BJ (cell line): ENCODE data around the gene CYB5RL. TPM values are rescaled to one million over a fixed set of nuclear protein-coding genes. Genes with fewer than 3 reads are reported as not detected.
A peak's percentile ranks its signal among the peaks of the same experiment; 100 is the strongest.

Experiments
- CTCF ChIA-PET: fragments of 350-600 bp; formaldehyde crosslinking; extraction: SDS; loops from one replicate; lab custom pipeline; 2021; ENCODE audit warnings: antibody characterized with exemption, inconsistent platforms; lab: Yijun Ruan, JAX
- POLR2A ChIA-PET: fragments of 300-600 bp; sonication (Branson Sonifier 250); formaldehyde crosslinking; extraction: SDS; loops from one replicate; lab custom pipeline; 2021; ENCODE audit warnings: antibody characterized with exemption; lab: Charles Lee
- DNase-seq: peaks from one replicate; pipeline ENCODE4 v3.0.0-alpha.2; 2011; ENCODE audit warnings: low read depth
- H3K27me3 ChIP-seq: 2 replicates; pipeline ENCODE4 v1.6.0; 2011; ENCODE audit warnings: low read length; ENCODE audit not compliant: control insufficient read depth, insufficient read depth
- H3K36me3 ChIP-seq: 2 replicates; pipeline ENCODE4 v1.5.1; 2011; ENCODE audit warnings: low read length; ENCODE audit not compliant: control insufficient read depth, insufficient read depth
- H3K4me3 ChIP-seq: 2 replicates; pipeline ENCODE4 v1.5.1; 2011; ENCODE audit warnings: low read depth, mild to moderate bottlenecking, control low read depth, low read length
- polyA plus RNA-seq: library from polyadenylated mRNA; depleted of rRNA; stranded (reverse); fragments of >200 nt; gene quantifications from 2 replicates; pipeline ENCODE4 v1.2.3, GENCODE V29; 2011
- TF ChIP-seq, protein P1 (sequence below): IDR thresholded peaks from 2 replicates; pipeline ENCODE4 v1.5.1; 2011; ENCODE audit warnings: low read depth, mild to moderate bottlenecking, control low read depth, inconsistent platforms, low read length, moderate library complexity; ENCODE audit not compliant: insufficient read depth

CYB5RL gene
- polyA plus RNA-seq, 1 experiment: 4.0 TPM

DNA sequence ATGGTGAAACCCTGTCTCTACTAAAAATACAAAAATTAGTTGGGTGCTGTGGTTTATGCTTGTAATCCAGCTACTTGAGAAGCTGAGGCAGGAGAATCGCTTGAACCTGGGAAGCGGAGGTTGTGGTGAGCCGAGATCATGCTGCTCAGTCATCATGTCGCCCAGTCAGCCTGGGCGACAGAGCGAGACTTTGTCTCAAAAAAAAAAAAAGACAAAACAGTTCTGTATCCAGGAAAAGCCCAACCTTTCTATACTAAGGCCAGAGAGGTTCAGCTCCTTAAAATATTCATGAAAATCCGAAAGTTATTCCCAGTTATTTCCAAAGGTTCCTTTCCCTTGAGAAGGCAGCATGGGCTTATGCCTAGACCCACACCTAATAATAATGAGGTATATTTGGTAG, 4.4 kb upstream of the CYB5RL start:
- ChIA-PET CTCF (no interaction called here), POLR2A (no interaction called here)
- Histone ChIP-seq H3K27me3 (no peaks in the 10 kb centered on the region), H3K36me3 (peaks cover 10% of the 10 kb centered on the region), H3K4me3 (no peak overlapping the region)
- DNase-seq: no peak
- TF ChIP-seq, protein P1, sequence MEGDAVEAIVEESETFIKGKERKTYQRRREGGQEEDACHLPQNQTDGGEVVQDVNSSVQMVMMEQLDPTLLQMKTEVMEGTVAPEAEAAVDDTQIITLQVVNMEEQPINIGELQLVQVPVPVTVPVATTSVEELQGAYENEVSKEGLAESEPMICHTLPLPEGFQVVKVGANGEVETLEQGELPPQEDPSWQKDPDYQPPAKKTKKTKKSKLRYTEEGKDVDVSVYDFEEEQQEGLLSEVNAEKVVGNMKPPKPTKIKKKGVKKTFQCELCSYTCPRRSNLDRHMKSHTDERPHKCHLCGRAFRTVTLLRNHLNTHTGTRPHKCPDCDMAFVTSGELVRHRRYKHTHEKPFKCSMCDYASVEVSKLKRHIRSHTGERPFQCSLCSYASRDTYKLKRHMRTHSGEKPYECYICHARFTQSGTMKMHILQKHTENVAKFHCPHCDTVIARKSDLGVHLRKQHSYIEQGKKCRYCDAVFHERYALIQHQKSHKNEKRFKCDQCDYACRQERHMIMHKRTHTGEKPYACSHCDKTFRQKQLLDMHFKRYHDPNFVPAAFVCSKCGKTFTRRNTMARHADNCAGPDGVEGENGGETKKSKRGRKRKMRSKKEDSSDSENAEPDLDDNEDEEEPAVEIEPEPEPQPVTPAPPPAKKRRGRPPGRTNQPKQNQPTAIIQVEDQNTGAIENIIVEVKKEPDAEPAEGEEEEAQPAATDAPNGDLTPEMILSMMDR: no peak

DNA sequence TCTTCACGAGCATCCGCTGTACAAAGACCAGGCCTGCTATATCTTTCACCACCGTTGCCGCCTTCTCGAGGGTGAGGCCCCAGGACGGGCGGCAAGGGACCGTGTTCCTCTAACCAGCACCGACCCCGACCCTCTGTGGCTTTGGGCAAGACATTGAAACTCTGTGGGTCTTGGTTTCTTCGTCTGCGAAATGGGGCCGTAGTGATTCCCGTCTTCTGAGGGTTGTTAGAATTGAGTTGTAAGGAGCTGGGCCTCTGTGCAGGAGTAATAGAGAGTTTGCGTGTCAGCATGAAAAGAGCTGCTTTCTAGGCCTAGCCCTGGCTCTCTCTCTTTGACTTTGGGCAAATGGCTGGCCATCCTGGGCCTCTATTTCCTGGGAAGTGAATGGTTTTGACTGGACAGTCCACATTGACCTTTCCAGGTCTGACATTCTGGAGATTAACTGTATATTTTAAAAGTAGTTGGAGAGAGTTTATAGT, 728 bp upstream of the CYB5RL start:
- no peaks in the 10 kb centered on the region for H3K27me3 ChIP-seq
- peaks cover 1% of the 10 kb centered on the region for H3K36me3 ChIP-seq
- peak overlapping the region; percentile 80 for H3K4me3 ChIP-seq
- DNase-seq: no peak
- TF ChIP-seq, protein P1: no peak
- ChIA-PET POLR2A (interaction anchor here (0.5 kb wide), 1 partner anchor 29 kb away, joined by 3 read pairs; no protein-coding TSS in a partner anchor), CTCF (interaction anchor here (0.6 to 1.0 kb wide), 3 partner anchors 46 to 322 kb away, joined by 3 read pairs; no protein-coding TSS in a partner anchor)

DNA sequence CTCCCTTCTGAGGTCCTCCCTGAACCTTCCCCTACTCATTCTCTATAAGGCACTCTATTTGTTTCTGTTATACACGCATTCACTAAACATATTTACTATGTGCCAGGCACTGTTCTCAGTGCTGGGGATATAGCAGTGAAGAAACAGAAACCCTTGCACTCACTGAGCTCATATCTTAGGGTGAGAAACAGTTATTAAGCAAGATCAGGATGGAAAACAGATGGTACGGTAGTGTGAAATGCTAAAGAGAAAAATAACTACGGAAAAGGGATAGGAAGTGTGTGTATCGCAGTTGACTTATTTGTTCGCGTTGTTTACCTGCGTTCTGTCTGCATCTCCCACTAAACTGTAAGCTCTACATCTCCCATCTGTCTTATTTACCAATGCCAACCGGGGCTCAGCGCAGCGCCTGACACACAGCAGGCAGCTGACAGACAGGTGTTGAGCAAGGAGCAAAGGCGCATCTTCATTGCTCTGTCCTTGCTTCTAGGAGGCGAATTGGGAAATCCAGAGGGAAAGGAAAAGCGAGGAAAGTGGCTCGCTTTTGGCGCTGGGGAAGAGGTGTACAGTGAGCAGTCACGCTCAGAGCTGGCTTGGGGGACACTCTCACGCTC, 572 bp downstream of the CYB5RL start:
- CTCF ChIA-PET: interaction anchor here (1.0 to 1.4 kb wide), 4 partner anchors 9 to 77 kb away, joined by 3 to 5 read pairs (median 3); no protein-coding TSS in a partner anchor
- TF ChIP-seq, protein P1: no peak
- no peaks in the 10 kb centered on the region; the same call in 1 of the 2 replicates for H3K36me3 ChIP-seq
- no peak for DNase-seq
- POLR2A ChIA-PET: interaction anchor here (0.6 kb wide), 1 partner anchor 21 kb away, joined by 3 read pairs; no protein-coding TSS in a partner anchor
- H3K4me3 ChIP-seq: peak overlapping the region; percentile 80
- no peaks in the 10 kb centered on the region for H3K27me3 ChIP-seq

DNA sequence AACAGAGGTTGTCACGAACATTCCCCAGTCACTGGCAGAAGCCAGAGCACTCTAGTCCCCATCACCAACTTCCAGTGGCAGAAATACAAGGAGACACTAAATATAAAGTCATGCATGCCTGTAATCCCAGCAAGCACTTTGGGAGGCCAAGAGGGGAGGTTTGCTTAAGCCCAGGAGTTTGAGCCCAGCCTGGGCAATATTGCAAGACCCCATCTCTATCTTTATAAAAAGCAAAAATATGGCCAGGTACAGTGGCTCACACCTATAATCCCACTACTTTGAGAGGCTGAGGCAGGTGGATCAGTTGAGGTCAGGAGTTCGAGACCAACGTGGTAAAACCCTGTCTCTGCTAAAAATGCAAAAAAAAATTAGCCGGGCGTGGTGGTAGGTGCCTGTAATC, 6.4 kb downstream of the CYB5RL start:
- H3K4me3 ChIP-seq: no peak overlapping the region
- no peaks in the 10 kb centered on the region for H3K27me3 ChIP-seq
- CTCF ChIA-PET: interaction anchor here (1.1 kb wide), 1 partner anchor 234 kb away, joined by 3 read pairs; no protein-coding TSS in a partner anchor
- TF ChIP-seq, protein P1: no peak
- no peak for DNase-seq
- H3K36me3 ChIP-seq: no peaks in the 10 kb centered on the region; the same call in none of the 2 replicates
- POLR2A ChIA-PET: no interaction called here

DNA sequence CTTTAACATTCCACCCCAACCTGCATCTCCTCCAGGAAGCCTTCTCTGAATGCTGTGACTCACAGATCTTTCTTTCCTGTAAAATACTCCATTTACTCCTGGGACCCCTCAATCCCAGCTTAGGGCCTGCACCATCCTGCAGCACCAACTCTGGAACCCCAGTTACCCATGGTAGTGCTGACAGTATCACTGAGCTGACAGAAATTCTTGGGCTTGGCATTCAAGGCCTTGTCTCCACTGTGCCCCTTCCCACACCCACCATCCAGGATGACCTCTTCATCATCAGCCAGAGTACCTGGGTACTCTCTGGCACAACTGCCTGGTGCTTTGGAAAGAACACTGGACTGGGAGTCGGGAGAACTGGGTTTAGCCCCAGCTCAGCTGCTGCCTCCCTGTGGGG, 8.3 kb downstream of the CYB5RL start:
- ChIA-PET CTCF (no interaction called here), POLR2A (no interaction called here)
- Histone ChIP-seq H3K27me3 (no peaks in the 10 kb centered on the region), H3K36me3 (no peaks in the 10 kb centered on the region; the same call in none of the 2 replicates), H3K4me3 (no peak overlapping the region)
- TF ChIP-seq, protein P1: no peak
- DNase-seq: no peak
